Loucy (cell line): Measurements from ENCODE around the gene CEP112.

Source experiments
- EZH2phosphoT487 ChIP-seq: fragments of 200-600 bp; IDR thresholded peaks from 2 replicates; pipeline ENCODE4 v1.6.1; 2018; ENCODE audit warnings: antibody characterized with exemption, mild to moderate bottlenecking, moderate library complexity, borderline replicate concordance
- TF ChIP-seq, protein P1 (sequence below): fragments of 200-600 bp; sonication (generic); conservative IDR thresholded peaks from 2 replicates; pipeline ENCODE4 v1.5.1; 2014; ENCODE audit warnings: mild to moderate bottlenecking, antibody characterized with exemption, low read length

DNA sequence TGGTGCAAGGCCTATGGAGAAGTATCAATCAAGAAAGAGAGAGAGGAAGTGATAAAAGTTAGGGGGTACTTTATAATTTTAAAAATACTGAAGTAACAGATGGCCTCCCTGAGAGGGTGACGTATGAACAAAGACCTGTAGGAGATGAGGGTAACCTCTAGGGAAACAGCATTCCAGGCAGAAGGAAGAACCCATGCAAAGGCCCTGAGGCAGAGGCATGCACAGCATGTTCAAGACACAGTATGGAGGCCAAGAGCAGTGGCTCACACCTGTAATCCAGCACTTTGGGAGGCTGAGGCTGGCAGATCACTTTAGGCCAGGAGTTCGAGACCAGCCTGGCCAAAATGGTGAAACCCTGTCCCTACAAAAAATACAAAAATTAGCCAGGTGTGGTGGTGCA is 437.9 kb downstream of the CEP112 start:
- TF ChIP-seq EZH2phosphoT487 = no peak
- TF ChIP-seq, protein P1, sequence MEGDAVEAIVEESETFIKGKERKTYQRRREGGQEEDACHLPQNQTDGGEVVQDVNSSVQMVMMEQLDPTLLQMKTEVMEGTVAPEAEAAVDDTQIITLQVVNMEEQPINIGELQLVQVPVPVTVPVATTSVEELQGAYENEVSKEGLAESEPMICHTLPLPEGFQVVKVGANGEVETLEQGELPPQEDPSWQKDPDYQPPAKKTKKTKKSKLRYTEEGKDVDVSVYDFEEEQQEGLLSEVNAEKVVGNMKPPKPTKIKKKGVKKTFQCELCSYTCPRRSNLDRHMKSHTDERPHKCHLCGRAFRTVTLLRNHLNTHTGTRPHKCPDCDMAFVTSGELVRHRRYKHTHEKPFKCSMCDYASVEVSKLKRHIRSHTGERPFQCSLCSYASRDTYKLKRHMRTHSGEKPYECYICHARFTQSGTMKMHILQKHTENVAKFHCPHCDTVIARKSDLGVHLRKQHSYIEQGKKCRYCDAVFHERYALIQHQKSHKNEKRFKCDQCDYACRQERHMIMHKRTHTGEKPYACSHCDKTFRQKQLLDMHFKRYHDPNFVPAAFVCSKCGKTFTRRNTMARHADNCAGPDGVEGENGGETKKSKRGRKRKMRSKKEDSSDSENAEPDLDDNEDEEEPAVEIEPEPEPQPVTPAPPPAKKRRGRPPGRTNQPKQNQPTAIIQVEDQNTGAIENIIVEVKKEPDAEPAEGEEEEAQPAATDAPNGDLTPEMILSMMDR = no peak
